Central memory CD4-positive, alpha-beta T cell (primary cell): ENCODE measurements around the gene DARS1.

Experiments
- DNase-seq: peaks from one replicate; pipeline ENCODE4 v3.0.0; 2022

Gene DARS1

DNA sequence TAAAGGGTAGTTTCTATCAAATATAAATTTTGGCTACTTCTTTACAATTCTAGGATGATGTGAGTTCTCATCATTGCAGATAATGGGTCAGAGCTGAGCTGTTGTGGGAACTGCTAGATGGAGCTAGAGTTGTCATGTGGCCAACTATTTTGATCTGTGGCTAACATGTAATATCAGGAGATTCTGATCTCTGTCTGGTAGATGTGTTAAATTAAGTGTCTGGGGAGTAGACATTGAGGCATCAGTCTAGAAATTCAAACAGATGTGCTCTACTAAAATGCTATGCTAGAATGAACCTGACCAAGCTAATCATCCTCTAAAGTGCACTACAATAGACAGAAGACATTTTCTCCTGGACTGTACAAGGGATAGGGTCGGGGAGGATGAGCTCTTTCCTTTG is 30.3 kb upstream of the DARS1 start:
- DNase-seq: no peak

DNA sequence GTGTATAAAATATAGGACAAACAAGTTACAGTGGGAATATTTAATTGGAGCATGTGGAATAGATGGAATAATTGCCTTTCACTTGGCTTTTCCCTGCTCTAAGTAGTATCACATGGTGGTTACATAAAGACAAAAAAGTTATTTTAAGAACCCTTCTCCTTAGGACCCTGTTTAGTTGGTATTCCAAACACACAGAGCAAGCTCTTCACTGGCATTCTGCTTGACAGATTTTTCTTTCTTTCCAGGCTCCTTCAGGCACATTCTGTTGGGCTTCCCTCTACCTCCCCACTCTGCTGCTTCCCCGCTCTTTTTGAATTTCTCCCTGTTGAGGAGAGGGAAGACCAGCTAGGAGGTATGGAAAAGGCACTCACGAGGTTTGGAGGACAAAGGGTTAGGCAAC is 29.0 kb upstream of the DARS1 start:
- DNase-seq: no peak

- no peak for DNase-seq
Measured at GRCh38 chr2:136013955-136014354, 28.5 kb upstream of the DARS1 start.

- DNase-seq: no peak
Measured at GRCh38 chr2:136013136-136013685, 27.8 kb upstream of the DARS1 start.

DNA sequence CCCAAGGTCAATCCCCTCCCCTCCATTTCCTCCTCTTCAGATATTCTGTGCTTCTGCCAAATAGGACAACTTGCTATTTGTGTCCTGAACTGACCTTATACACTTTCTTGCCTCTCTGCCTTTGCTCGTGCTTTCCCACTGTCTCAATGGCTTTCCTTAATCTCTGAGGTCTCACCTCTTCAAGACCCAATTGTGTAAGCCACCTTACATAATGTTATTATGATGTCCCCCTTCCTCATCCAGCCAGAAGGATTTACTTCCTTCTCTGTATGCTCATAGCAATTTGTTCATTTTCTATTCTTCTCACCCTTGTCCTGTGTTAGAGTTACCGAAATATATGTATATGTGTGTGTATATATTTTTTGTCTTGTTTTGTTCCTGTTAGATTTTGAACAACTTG is 26.9 kb upstream of the DARS1 start:
- DNase-seq: no peak

DNA sequence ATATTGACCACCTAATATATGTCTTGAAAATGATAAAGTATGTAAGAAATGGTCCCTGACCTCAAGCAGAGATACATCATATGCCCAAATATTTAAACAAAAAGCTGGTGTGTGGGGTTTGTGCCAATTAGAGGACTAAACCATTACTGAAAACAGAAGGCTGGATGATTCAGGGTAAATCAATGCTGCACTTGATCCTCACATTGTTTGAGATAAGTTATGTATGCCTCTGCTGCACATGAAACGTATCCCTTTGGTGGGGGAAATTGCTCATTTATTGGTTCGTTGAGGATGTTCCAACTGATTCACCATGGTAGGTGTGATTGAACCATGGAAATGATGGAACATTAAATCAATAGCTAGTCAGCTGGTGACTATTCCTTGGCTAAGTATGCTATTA is 24.7 kb upstream of the DARS1 start:
- DNase-seq: no peak

DNA sequence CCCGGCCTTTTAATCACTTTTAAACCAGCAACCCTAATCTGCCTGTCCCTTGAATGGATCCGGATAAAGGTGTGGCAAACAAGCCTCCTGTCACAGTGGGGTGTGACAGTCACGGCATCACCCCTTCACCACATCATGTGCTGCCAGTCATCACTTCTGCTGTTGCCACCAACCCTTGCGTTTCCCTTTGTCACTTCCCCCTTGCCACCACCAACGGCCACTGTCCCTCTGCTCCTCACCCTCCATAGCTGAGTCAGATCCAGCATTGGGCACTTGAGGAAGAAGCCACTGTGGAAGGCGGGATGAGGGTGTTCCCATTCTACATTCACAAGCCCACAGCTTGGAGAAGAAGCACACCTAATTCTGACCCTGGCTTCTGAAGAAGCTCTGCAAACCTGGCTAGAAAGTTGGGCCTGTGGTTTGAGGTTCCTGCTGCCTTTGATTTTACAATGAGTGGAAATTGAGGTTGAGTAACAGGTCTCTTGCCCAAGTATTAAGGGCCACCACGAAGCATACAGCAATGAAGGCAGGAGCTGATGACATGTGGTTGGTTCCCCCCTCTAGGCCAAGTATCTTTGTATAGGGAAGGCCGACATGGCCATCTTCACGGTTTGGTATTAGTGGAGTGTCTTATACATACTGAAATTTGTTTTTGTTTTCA is 22.9 kb upstream of the DARS1 start:
- DNase-seq: peak; percentile 76

- no peak for DNase-seq
Measured at GRCh38 chr2:136006658-136007057, 21.2 kb upstream of the DARS1 start.

- DNase-seq: no peak
Measured at GRCh38 chr2:136005462-136006196, 20.2 kb upstream of the DARS1 start.

- no peak for DNase-seq
Measured at GRCh38 chr2:136004965-136005364, 19.5 kb upstream of the DARS1 start.

GRCh38 chr2:136001131-136001530 is 15.7 kb upstream of the DARS1 start:
- no peak for DNase-seq

DNA sequence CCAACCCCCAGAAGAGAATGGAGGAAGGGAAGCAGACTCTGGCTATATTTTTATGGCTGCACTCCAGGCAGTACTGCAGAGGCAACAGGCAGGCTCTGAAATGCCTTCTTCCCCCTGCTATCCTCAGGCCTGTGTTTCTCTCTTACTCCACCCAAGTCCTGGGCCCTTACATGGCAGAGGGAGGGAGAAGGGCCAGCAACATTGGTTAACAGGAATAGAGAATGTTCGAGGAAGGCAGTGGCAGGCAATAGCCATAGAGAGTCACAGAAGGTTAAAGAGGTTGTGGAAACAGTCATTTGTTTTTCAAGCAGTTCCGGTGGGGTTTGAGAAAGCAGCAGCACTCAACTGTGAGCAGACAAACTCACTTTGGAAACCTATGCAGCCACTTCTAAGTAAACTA is 15.1 kb upstream of the DARS1 start:
- DNase-seq: no peak

- no peak for DNase-seq
Measured at GRCh38 chr2:135999899-136000298, 14.5 kb upstream of the DARS1 start.

GRCh38 chr2:135998879-135999278 is 13.5 kb upstream of the DARS1 start:
- DNase-seq: no peak

- DNase-seq: no peak
Measured at GRCh38 chr2:135997380-135997779, 12.0 kb upstream of the DARS1 start.

- no peak for DNase-seq
Measured at GRCh38 chr2:135996304-135996703, 10.9 kb upstream of the DARS1 start.

DNA sequence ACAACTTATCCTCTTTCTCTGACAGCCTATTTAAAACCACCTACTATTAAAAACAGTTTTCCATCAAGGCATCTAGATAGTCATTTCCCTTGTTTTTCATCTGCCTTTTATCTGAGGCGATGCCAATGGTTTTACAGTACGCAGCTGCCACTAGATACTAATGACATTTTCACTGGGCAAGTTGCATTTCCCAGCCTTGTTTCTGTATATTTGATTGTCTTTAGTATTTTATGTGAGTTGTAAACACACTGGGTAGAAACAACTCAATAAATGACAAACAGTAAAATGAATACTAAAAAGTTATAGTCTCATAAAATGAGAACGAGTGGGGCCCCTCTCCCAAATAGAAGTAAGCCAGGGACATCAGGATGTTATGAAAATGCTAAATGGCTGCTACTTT is 8.9 kb upstream of the DARS1 start:
- DNase-seq: no peak

- no peak for DNase-seq
Measured at GRCh38 chr2:135993421-135993820, 8.0 kb upstream of the DARS1 start.

- no peak for DNase-seq
Measured at GRCh38 chr2:135991861-135992260, 6.4 kb upstream of the DARS1 start.

- no peak for DNase-seq
Measured at GRCh38 chr2:135987441-135987840, 2.0 kb upstream of the DARS1 start.

GRCh38 chr2:135986507-135986906 is 1.1 kb upstream of the DARS1 start:
- DNase-seq: no peak

DNA sequence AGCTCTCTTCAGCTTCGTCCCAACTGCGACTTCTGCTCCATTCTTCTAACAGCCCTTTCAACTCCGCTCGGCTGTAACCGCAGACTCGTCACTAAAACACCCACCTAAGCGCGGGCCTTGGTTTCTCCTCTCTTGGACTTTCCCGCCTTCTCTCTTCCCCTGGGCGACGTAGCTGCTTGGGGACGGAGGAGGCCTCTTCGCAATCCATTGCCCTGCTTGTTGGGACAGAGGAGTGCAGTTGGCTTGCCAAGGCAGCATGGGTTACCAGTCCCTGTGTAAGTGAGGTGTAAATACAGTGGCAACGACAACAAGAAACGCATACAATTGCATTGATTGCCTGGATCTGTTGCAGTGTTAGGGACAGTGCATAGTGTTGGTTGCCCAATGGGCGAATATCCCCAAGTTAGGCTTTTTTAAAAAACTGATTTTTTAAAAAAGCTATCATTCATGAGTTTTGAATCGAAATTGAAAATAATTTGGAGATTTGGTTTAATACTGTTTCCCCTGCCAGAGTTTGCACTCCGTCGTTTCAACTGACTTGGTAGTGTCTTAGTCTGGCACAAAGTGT is 484 bp upstream of the DARS1 start:
- DNase-seq: peak; percentile 73

- DNase-seq: no peak
Measured at GRCh38 chr2:135984199-135985017, 1.0 kb downstream of the DARS1 start.
